IMR-90 (cell line): ENCODE results near the gene B4GALNT1. TPM values are rescaled to one million over a fixed set of nuclear protein-coding genes. Genes with fewer than 3 reads are reported as not detected.

ENCODE experiments used
- ATAC-seq: fragments of 200-7000 bp; cut with Tn5 transposase; 2 replicates; pipeline ENCODE4 v1.9.1; 2020; ENCODE audit warnings: low read depth, mild to moderate bottlenecking, moderate library complexity
- BruUV-seq: library from RNA; stranded (reverse); fragments of 400-500 nt; replicated peaks from 2 replicates; lab custom pipeline; 2021; lab: Mats Ljungman, UMichigan
- CTCF ChIA-PET: fragments of 300-600 bp; formaldehyde crosslinking; extraction: SDS; loops from one replicate; lab custom pipeline; 2021; ENCODE audit warnings: antibody characterized with exemption; lab: Yijun Ruan, JAX
- POLR2A ChIA-PET: fragments of 300-600 bp; sonication (Branson Sonifier 250); formaldehyde crosslinking; loops from one replicate; lab custom pipeline; 2022; ENCODE audit warnings: antibody characterized with exemption; ENCODE audit not compliant: unreplicated experiment; lab: Charles Lee
- DNase-seq: peaks from one replicate; pipeline ENCODE4 v3.0.0; 2013
- H2AFZ ChIP-seq: replicated peaks from 2 replicates; pipeline ENCODE3; 2013; ENCODE audit warnings: low read length, mild to moderate bottlenecking; ENCODE audit not compliant: poor library complexity
- H2AK5ac ChIP-seq: 2 replicates; pipeline ENCODE4 v1.6.1; 2013; ENCODE audit warnings: low read depth, low read length, inconsistent platforms
- H2AK9ac ChIP-seq: replicated peaks from 2 replicates; pipeline ENCODE3; 2013; ENCODE audit warnings: mild to moderate bottlenecking, low read depth, low read length, moderate library complexity; ENCODE audit not compliant: poor library complexity
- H2BK120ac ChIP-seq: 2 replicates; pipeline ENCODE4 v1.6.1; 2013; ENCODE audit warnings: low read depth, low read length, inconsistent platforms
- H2BK15ac ChIP-seq: 3 replicates; pipeline ENCODE4 v1.6.1; 2013; ENCODE audit warnings: low read depth, low read length, inconsistent platforms
- H2BK20ac ChIP-seq: 2 replicates; pipeline ENCODE4 v1.6.1; 2013; ENCODE audit warnings: low read depth, mild to moderate bottlenecking, inconsistent platforms, low read length, moderate library complexity
- H2BK5ac ChIP-seq: 2 replicates; pipeline ENCODE4 v1.6.1; 2013; ENCODE audit warnings: mild to moderate bottlenecking, low read depth, low read length, inconsistent platforms; ENCODE audit not compliant: poor library complexity, severe bottlenecking
- H3K14ac ChIP-seq: replicated peaks from 2 replicates; pipeline ENCODE4 v1.6.1; 2013; ENCODE audit warnings: low read depth, low read length, inconsistent platforms
- H3K18ac ChIP-seq: 2 replicates; pipeline ENCODE4 v1.6.1; 2013; ENCODE audit warnings: low read depth, low read length, control low read depth
- H3K23ac ChIP-seq: 2 replicates; pipeline ENCODE4 v1.6.1; 2013; ENCODE audit warnings: low read depth, low read length, inconsistent platforms
- H3K27ac ChIP-seq: 2 replicates; pipeline ENCODE4 v1.5.1; 2013; ENCODE audit warnings: mild to moderate bottlenecking, control low read depth, low read length; ENCODE audit not compliant: insufficient read depth
- H3K27me3 ChIP-seq: 2 replicates; pipeline ENCODE4 v1.6.1; 2013; ENCODE audit warnings: low read length; ENCODE audit not compliant: control insufficient read depth, insufficient read depth
- H3K36me3 ChIP-seq: 2 replicates; pipeline ENCODE4 v1.6.1; 2013; ENCODE audit warnings: low read length, mixed read lengths; ENCODE audit not compliant: control insufficient read depth, insufficient read depth
- H3K4ac ChIP-seq: 2 replicates; pipeline ENCODE4 v1.6.1; 2013; ENCODE audit warnings: low read depth, low read length, inconsistent platforms
- H3K4me1 ChIP-seq: 2 replicates; pipeline ENCODE4 v1.6.1; 2013; ENCODE audit warnings: low read length, mixed read lengths; ENCODE audit not compliant: control insufficient read depth, insufficient read depth
- H3K4me2 ChIP-seq: 2 replicates; pipeline ENCODE4 v1.6.1; 2013; ENCODE audit warnings: low read depth, mild to moderate bottlenecking, control low read depth, low read length, moderate library complexity
- H3K4me3 ChIP-seq: 2 replicates; pipeline ENCODE4 v1.5.1; 2013; ENCODE audit warnings: low read depth, mild to moderate bottlenecking, control low read depth, low read length, moderate library complexity; ENCODE audit not compliant: insufficient read depth
- H3K56ac ChIP-seq: 2 replicates; pipeline ENCODE4 v1.6.1; 2013; ENCODE audit warnings: low read length, inconsistent platforms; ENCODE audit not compliant: insufficient read depth; ENCODE audit errors: extremely low read depth
- H3K79me1 ChIP-seq, 2 experiments: 2 replicates each; pipeline ENCODE4 v1.6.1; 2013; ENCODE audit warnings: low read length in 2 of 2, inconsistent platforms in 1 of 2, low read depth in 1 of 2
- H3K9ac ChIP-seq: 2 replicates; pipeline ENCODE4 v1.6.1; 2013; ENCODE audit warnings: low read depth, low read length, control low read depth
- H3K9me1 ChIP-seq: 2 replicates; pipeline ENCODE4 v1.6.1; 2013; ENCODE audit warnings: low read length, inconsistent platforms; ENCODE audit not compliant: insufficient read depth
- H3K9me3 ChIP-seq: 2 replicates; pipeline ENCODE4 v1.6.1; 2013; ENCODE audit warnings: low read length; ENCODE audit not compliant: control insufficient read depth, insufficient read depth
- H4K20me1 ChIP-seq: 2 replicates; pipeline ENCODE4 v1.6.1; 2013; ENCODE audit warnings: low read length, inconsistent platforms; ENCODE audit not compliant: insufficient read depth
- H4K5ac ChIP-seq: 2 replicates; pipeline ENCODE4 v1.6.1; 2013; ENCODE audit warnings: mild to moderate bottlenecking, low read depth, low read length, control low read depth
- H4K8ac ChIP-seq, 2 experiments: 2 replicates each; pipeline ENCODE4 v1.6.1; 2013; ENCODE audit warnings: low read depth in 2 of 2, low read length in 2 of 2, control low read depth in 1 of 2, inconsistent platforms in 1 of 2
- H4K91ac ChIP-seq: 2 replicates; pipeline ENCODE4 v1.6.1; 2013; ENCODE audit warnings: low read depth, low read length, inconsistent platforms; ENCODE audit not compliant: insufficient read depth
- BHLHE40 ChIP-seq: fragments of 150-350 bp; IDR thresholded peaks from 2 replicates; pipeline ENCODE4 v1.6.1; 2016; ENCODE audit warnings: mild to moderate bottlenecking, low read depth, low read length
- CHD1 ChIP-seq: IDR thresholded peaks from 2 replicates; pipeline ENCODE4 v1.6.1; 2012; ENCODE audit warnings: low read depth, low read length, improper control_type of control experiment
- ELK1 ChIP-seq: fragments of 150-350 bp; IDR thresholded peaks from 2 replicates; pipeline ENCODE4 v1.6.1; 2016; ENCODE audit warnings: low read depth, mild to moderate bottlenecking, low read length, moderate library complexity, borderline replicate concordance
- FOS ChIP-seq: fragments of 150-350 bp; IDR thresholded peaks from 2 replicates; pipeline ENCODE4 v1.6.1; 2016; ENCODE audit warnings: low read depth, low read length
- NFE2L2 ChIP-seq: fragments of 150-350 bp; IDR thresholded peaks from 2 replicates; pipeline ENCODE4 v1.6.1; 2016; ENCODE audit warnings: low read depth, mild to moderate bottlenecking, low read length
- POLR2A ChIP-seq: IDR thresholded peaks from 2 replicates; pipeline ENCODE4 v1.6.1; 2012; ENCODE audit warnings: mild to moderate bottlenecking, low read depth, low read length
- RCOR1 ChIP-seq: IDR thresholded peaks from 2 replicates; pipeline ENCODE4 v1.6.1; 2012; ENCODE audit warnings: mild to moderate bottlenecking, low read length, improper control_type of control experiment; ENCODE audit not compliant: insufficient replicate concordance
- RFX5 ChIP-seq: IDR thresholded peaks from 2 replicates; pipeline ENCODE4 v1.8.0; 2012; ENCODE audit warnings: low read depth, mild to moderate bottlenecking, low read length, moderate library complexity
- SMC3 ChIP-seq: fragments of 150-350 bp; IDR thresholded peaks from 2 replicates; pipeline ENCODE4 v1.6.1; 2016; ENCODE audit warnings: low read depth, mild to moderate bottlenecking, antibody characterized with exemption, low read length, moderate library complexity
- USF2 ChIP-seq: fragments of 150-350 bp; IDR thresholded peaks from 2 replicates; pipeline ENCODE4 v1.6.1; 2017; ENCODE audit warnings: mild to moderate bottlenecking, antibody characterized with exemption, low read length, low read depth
- WGBS, 2 experiments: methylation state at CpG; one replicate each; pipeline versions ENCODE4 v1.1.5 to v1.1.7; 2013; ENCODE audit warnings: missing lambda C conversion rate in 2 of 2; ENCODE audit not compliant: insufficient read length in 1 of 2; ENCODE audit errors: extremely low coverage in 2 of 2; 5-methylcytosine and 5-hydroxymethylcytosine counted together
- dilution Hi-C: fragments of 300-500 bp; cut with HindIII; formaldehyde crosslinking; loops from one replicate; pipeline ENCODE4 v1.14.3; 2018; ENCODE audit warnings: low sequenced_read_pairs; ENCODE audit not compliant: unreplicated experiment
- in situ Hi-C: fragments of 300-500 bp; cut with MboI; formaldehyde crosslinking; loops from 3 replicates; pipeline ENCODE4 v1.14.3; 2019; ENCODE audit warnings: low sequenced_read_pairs, inconsistent platforms, mixed read lengths
- intact Hi-C: fragments of 100-400 bp; cut with micrococcal nuclease; formaldehyde crosslinking; loops from 2 replicates; pipeline ENCODE4 v1.10.0; 2022
- polyA plus RNA-seq, 3 experiments: library from polyadenylated mRNA; depleted of rRNA; stranded (reverse); fragments of >200 nt; gene quantifications; 2 replicates each; pipeline ENCODE4 v1.2.3, GENCODE V29; 2012; ENCODE audit warnings: low replicate concordance in 1 of 3
- total RNA-seq: library from RNA; depleted of rRNA; stranded (reverse); fragments of >200 nt; gene quantifications from 2 replicates; pipeline ENCODE4 v1.2.3, GENCODE V29; 2012

B4GALNT1 gene
- total and polyA plus RNA-seq, 2 of the 4 experiments (the other 2 are of a cell fraction) = 0.18 to 0.62 TPM

- no peaks in the 10 kb centered on the region for H3K4me1 ChIP-seq
- BruUV-seq = no TSS peak
- no peak overlapping the region for H2AFZ ChIP-seq
- no peak overlapping the region for H3K4ac ChIP-seq
- no peak overlapping the region for H2BK5ac ChIP-seq
- no peaks in the 10 kb centered on the region for H3K9me3 ChIP-seq
- peaks cover 21% of the 10 kb centered on the region for H3K27me3 ChIP-seq
- POLR2A ChIA-PET = no interaction called here
- H2BK120ac ChIP-seq = no peak overlapping the region
- H3K18ac ChIP-seq = no peak overlapping the region
- H4K91ac ChIP-seq = no peak overlapping the region
- no peak overlapping the region for H4K8ac ChIP-seq
- no peak overlapping the region for H3K4me3 ChIP-seq
- no peaks in the 10 kb centered on the region for H4K20me1 ChIP-seq
- no peak overlapping the region for H3K56ac ChIP-seq
- no peak overlapping the region for H3K14ac ChIP-seq
- CTCF ChIA-PET = no interaction called here
- no peak overlapping the region for H3K27ac ChIP-seq
- no peaks in the 10 kb centered on the region for H3K79me1 ChIP-seq
- WGBS, 2 experiments = no CpG with 5 or more reads among the region's 2 CpGs
- in situ Hi-C loops (no loop called here), dilution Hi-C loops (no loop called here), intact Hi-C loops (no loop called here)
- no peak overlapping the region for H2BK20ac ChIP-seq
- no peak overlapping the region for H3K4me2 ChIP-seq
- no peaks in the 10 kb centered on the region for H3K36me3 ChIP-seq
- H2BK15ac ChIP-seq = no peak overlapping the region
- no peak overlapping the region for H3K9ac ChIP-seq
- no peaks in the 10 kb centered on the region for H3K9me1 ChIP-seq
- peak; percentile 11 for DNase-seq
- no peak overlapping the region for H2AK5ac ChIP-seq
- H4K5ac ChIP-seq = no peak overlapping the region
- no peak overlapping the region for H2AK9ac ChIP-seq
- H3K23ac ChIP-seq = no peak overlapping the region
- TF ChIP-seq CHD1 = no peak
- no peak for TF ChIP-seq SMC3
- no peak for TF ChIP-seq ELK1
- no peak for TF ChIP-seq NFE2L2
- no peak for TF ChIP-seq FOS
- TF ChIP-seq BHLHE40 = no peak
- TF ChIP-seq RCOR1 = no peak
- TF ChIP-seq RFX5 = no peak
- no peak for TF ChIP-seq USF2
- no peak for TF ChIP-seq POLR2A
- ATAC-seq = no peak
These were observed 54.0 kb downstream of the B4GALNT1 start for GRCh38 chr12:57579011-57579410.
